WTC11 (cell line): ENCODE data around the gene APOL2. TPM values are rescaled to one million over a fixed set of nuclear protein-coding genes. Genes with fewer than 3 reads are reported as not detected.
"Not testable (repeated sequence)": the region's sequence is repeated elsewhere in the genome, so short reads cannot be mapped to it uniquely, and the experiment has no call there.

ENCODE experiments used
- ATAC-seq: fragments of 200-7000 bp; cut with Tn5 transposase; 2 replicates; pipeline ENCODE4 v1.10.0; 2021; ENCODE audit warnings: mild to moderate bottlenecking, moderate library complexity
- CTCF ChIA-PET: fragments of 300-600 bp; sonication (Branson Sonifier 250); formaldehyde crosslinking; loops from one replicate; lab custom pipeline; 2021; ENCODE audit warnings: antibody characterized with exemption; lab: Charles Lee
- POLR2A ChIA-PET: fragments of 350-600 bp; sonication (Branson Sonifier 250); formaldehyde crosslinking; loops from one replicate; lab custom pipeline; 2021; ENCODE audit warnings: antibody characterized with exemption; lab: Charles Lee
- DNase-seq: peaks from one replicate; pipeline ENCODE4 v3.0.0; 2021; ENCODE audit warnings: low spot score
- H3K27ac Mint-ChIP-seq: 2 replicates; pipeline ENCODE4 v1.8.0; 2021; ENCODE audit warnings: mixed read lengths
- H3K27me3 Mint-ChIP-seq: 2 replicates; pipeline ENCODE4 v1.8.0; 2021; ENCODE audit warnings: low read depth, mild to moderate bottlenecking, moderate library complexity, mixed read lengths
- H3K36me3 Mint-ChIP-seq: 2 replicates; pipeline ENCODE4 v1.8.0; 2021; ENCODE audit warnings: mixed read lengths
- H3K4me1 Mint-ChIP-seq: 2 replicates; pipeline ENCODE4 v1.8.0; 2022; ENCODE audit warnings: mixed read lengths
- H3K4me3 Mint-ChIP-seq: 2 replicates; pipeline ENCODE4 v1.8.0; 2021; ENCODE audit warnings: mild to moderate bottlenecking, moderate library complexity, mixed read lengths
- H3K9me3 Mint-ChIP-seq: 2 replicates; pipeline ENCODE4 v1.8.0; 2021; ENCODE audit warnings: mixed read lengths
- CREM ChIP-seq: sonication (generic); formaldehyde crosslinking; IDR thresholded peaks from 2 replicates; pipeline ENCODE4 v1.8.1; 2022; ENCODE audit warnings: mild to moderate bottlenecking, missing genetic modification reagents, moderate library complexity
- ELF4 ChIP-seq: sonication (generic); formaldehyde crosslinking; IDR thresholded peaks from 2 replicates; pipeline ENCODE4 v1.8.1; 2022; ENCODE audit warnings: low read depth, mild to moderate bottlenecking, moderate library complexity, missing genetic modification reagents
- FOXJ3 ChIP-seq: sonication (generic); formaldehyde crosslinking; IDR thresholded peaks from 2 replicates; pipeline ENCODE4 v1.9.0; 2021; ENCODE audit warnings: missing genetic modification reagents, mild to moderate bottlenecking, borderline replicate concordance
- FOXP1 ChIP-seq: sonication (generic); formaldehyde crosslinking; IDR thresholded peaks from 2 replicates; pipeline ENCODE4 v1.8.0; 2022; ENCODE audit warnings: missing genetic modification reagents, mild to moderate bottlenecking, moderate library complexity, borderline replicate concordance
- GRHL2 ChIP-seq: fragments of 250-450 bp; sonication (Bioruptor Pico); IDR thresholded peaks from 2 replicates; pipeline ENCODE4 v1.8.0; 2022; ENCODE audit warnings: mild to moderate bottlenecking, moderate library complexity; ENCODE audit not compliant: insufficient replicate concordance, severe bottlenecking
- IRF2 ChIP-seq: sonication (generic); formaldehyde crosslinking; IDR thresholded peaks from 2 replicates; pipeline ENCODE4 v1.8.0; 2022; ENCODE audit warnings: low read depth, missing genetic modification reagents, borderline replicate concordance
- MYBL2 ChIP-seq: sonication (generic); formaldehyde crosslinking; IDR thresholded peaks from 2 replicates; pipeline ENCODE4 v1.8.1; 2023; ENCODE audit warnings: mild to moderate bottlenecking, moderate library complexity, missing genetic modification reagents
- NR2C2 ChIP-seq: sonication (generic); formaldehyde crosslinking; IDR thresholded peaks from 2 replicates; pipeline ENCODE4 v1.8.0; 2022; ENCODE audit warnings: mild to moderate bottlenecking, missing genetic modification reagents
- NR3C1 ChIP-seq: sonication (generic); formaldehyde crosslinking; conservative IDR thresholded peaks from 2 replicates; pipeline ENCODE4 v1.8.1; 2023; ENCODE audit warnings: low read depth, mild to moderate bottlenecking, missing genetic modification reagents
- RORB ChIP-seq: fragments of 250-450 bp; sonication (Bioruptor Pico); IDR thresholded peaks from 2 replicates; pipeline ENCODE4 v1.9.0; 2021; ENCODE audit warnings: mild to moderate bottlenecking
- SOX15 ChIP-seq: fragments of 250-450 bp; sonication (Bioruptor Pico); IDR thresholded peaks from 2 replicates; pipeline ENCODE4 v1.9.0; 2021; ENCODE audit warnings: mild to moderate bottlenecking
- TEAD1 ChIP-seq: sonication (generic); formaldehyde crosslinking; IDR thresholded peaks from 2 replicates; pipeline ENCODE4 v1.8.0; 2022; ENCODE audit warnings: mild to moderate bottlenecking, missing genetic modification reagents
- ZNF232 ChIP-seq: sonication (generic); formaldehyde crosslinking; IDR thresholded peaks from 2 replicates; pipeline ENCODE4 v1.8.0; 2022; ENCODE audit warnings: mild to moderate bottlenecking, missing genetic modification reagents
- ZNF263 ChIP-seq: sonication (generic); formaldehyde crosslinking; IDR thresholded peaks from 2 replicates; pipeline ENCODE4 v1.8.1; 2022; ENCODE audit warnings: low read depth, mild to moderate bottlenecking, moderate library complexity, missing genetic modification reagents
- ZNF671 ChIP-seq: fragments of 250-450 bp; sonication (Bioruptor Pico); IDR thresholded peaks from 2 replicates; pipeline ENCODE4 v1.8.0; 2021; ENCODE audit warnings: mild to moderate bottlenecking
- total RNA-seq: library from RNA; stranded (reverse); gene quantifications from 3 replicates; pipeline ENCODE4 v1.2.3, GENCODE V29; 2021
- TF ChIP-seq, protein P1 (sequence below): sonication (generic); formaldehyde crosslinking; IDR thresholded peaks from 2 replicates; pipeline ENCODE4 v1.8.1; 2022; ENCODE audit warnings: mild to moderate bottlenecking, missing genetic modification reagents, moderate library complexity, borderline replicate concordance
- TF ChIP-seq, protein P2 (sequence below): sonication (generic); formaldehyde crosslinking; IDR thresholded peaks from 2 replicates; pipeline ENCODE4 v1.8.1; 2022; ENCODE audit warnings: missing genetic modification reagents, borderline replicate concordance
- TF ChIP-seq, protein P3 (sequence below): sonication (generic); formaldehyde crosslinking; IDR thresholded peaks from 2 replicates; pipeline ENCODE4 v1.8.1; 2023; ENCODE audit warnings: mild to moderate bottlenecking, missing genetic modification reagents, moderate library complexity

APOL2 gene
- total RNA-seq, 1 experiment from 2014 or later = 11.2 TPM

DNA sequence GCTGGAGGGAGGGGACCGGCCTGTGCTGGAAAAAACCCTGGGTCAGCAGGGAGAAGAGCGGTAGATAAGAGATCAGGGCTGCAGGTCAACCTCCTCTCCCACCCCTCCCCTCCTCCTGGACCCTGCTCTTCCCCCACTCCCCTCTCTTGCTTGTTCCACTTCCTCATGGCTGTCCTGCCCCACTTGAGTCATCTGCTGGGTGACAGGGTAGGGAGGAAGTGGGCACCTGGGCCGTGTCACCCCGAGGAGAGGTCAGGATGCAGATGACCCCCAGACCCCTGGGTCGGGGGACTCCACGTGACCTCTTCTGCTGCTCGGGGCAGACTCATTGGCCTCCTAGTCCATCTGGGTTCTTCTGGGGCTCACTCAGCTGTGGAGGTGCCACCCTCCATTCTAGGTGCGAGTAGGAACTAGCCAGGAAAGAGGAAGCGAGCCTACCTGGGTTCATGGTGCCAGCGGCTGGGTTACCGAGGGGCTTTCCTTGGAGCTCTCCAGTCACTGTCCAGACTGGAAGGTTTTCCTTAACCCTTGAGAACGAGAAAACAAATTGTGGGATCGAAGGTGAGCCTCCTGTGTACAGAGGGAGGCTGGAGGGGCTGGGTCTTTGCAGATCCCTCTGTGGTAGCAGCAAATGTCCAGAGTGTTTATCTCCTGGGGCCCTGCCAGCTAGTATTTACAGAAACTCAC, 6.5 kb downstream of the APOL2 start (continued):
- TF ChIP-seq MYBL2 (no peak), CREM (CRISPR knock-in tag) (no peak), TEAD1 (CRISPR knock-in tag) (no peak)

DNA sequence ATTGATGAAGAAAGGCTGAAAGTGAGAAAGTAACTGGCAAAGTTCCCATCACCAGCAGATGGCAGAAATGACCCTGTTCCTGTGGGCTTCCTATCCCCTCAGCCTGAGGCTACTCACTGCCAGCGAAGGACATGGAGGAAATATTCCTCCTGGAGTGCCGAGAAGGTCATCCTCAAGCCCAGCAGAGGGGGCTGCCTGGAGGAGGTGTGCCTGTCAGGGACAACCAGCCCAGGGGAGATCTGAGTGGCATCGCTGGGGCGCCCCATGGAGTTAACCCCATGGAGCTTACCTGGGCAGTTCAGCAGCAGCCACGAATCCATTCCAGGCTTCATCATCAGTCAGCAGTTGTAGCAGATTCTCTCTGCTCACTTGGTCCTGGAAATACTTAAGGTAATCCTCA, 8.3 kb downstream of the APOL2 start:
- H3K27ac Mint-ChIP-seq, H3K4me3 Mint-ChIP-seq, H3K9me3 Mint-ChIP-seq, POLR2A ChIA-PET, H3K4me1 Mint-ChIP-seq, H3K27me3 Mint-ChIP-seq: not testable (repeated sequence)
- peaks cover 18% of the 10 kb centered on the region for H3K36me3 Mint-ChIP-seq
- DNase-seq = peak; percentile 49
- CTCF ChIA-PET = interaction anchor here (0.7 to 1.6 kb wide), 6 partner anchors 9 to 256 kb away, joined by 3 to 10 read pairs (median 4); partner anchors contain the start of gene APOL2
- ATAC-seq = peak; percentile 97

DNA sequence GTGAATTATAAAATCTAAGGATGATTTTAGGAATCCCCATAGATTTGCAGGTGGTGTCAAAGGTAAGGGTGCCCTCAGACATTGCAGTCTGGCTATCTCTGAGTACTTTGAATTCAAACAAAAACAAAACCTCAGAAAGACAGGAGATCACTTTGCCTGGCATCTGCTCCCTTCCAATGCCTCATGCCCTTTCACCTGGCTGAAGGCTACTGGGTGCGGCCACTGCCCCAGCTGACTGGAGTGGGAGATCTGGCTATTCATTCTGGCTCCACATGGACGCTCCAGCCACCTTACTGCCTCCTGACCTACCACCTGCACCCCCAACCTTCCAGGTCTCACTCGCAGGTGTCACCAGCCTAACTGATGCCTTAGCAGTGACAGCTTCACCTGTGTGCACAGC, 9.7 kb downstream of the APOL2 start:
- POLR2A ChIA-PET, H3K4me3 Mint-ChIP-seq, H3K27me3 Mint-ChIP-seq, CTCF ChIA-PET, H3K9me3 Mint-ChIP-seq, DNase-seq, ATAC-seq, H3K4me1 Mint-ChIP-seq: not testable (repeated sequence)
- H3K27ac Mint-ChIP-seq = peak overlapping the region; percentile 10; the same call in 1 of the 2 replicates
- peaks cover 14% of the 10 kb centered on the region for H3K36me3 Mint-ChIP-seq

DNA sequence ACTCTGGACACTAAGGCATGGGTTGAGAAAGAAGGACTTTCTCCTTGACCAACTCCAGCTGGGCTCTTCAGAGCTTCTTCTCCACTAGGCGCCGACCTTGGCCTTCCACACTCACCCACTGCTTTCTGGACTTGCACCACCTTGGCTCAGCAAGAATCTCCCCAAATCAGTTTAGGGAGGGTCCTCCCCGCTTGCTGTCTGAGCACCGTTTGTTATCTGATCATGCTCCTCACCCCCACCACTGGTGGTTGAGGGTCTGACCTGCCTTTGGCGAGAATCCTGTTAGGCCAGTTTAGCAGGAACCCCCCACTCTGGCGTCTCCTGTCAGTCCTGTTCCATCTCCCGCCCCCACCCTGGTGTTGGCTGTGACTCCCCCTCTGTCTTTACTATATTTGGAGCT, 10.4 kb downstream of the APOL2 start:
- DNase-seq (no peak), ATAC-seq (no peak)
- Mint-ChIP-seq H3K27me3 (no peaks in the 10 kb centered on the region; the same call in 1 of the 2 replicates), H3K36me3 (peaks cover 14% of the 10 kb centered on the region), H3K4me3 (no peak overlapping the region), H3K4me1 (peaks cover 9% of the 10 kb centered on the region)
- POLR2A ChIA-PET = no interaction called here
- TF ChIP-seq FOXJ3 (CRISPR knock-in tag) (no peak), NR3C1 (no peak), FOXP1 (CRISPR knock-in tag) (no peak), MYBL2 (no peak), ZNF671 (no peak), RORB (CRISPR knock-in tag) (no peak), ZNF263 (no peak), ELF4 (no peak), NR2C2 (CRISPR knock-in tag) (no peak), IRF2 (no peak), ZNF232 (no peak), SOX15 (CRISPR knock-in tag) (no peak), GRHL2 (CRISPR knock-in tag) (no peak)
- TF ChIP-seq, protein P1, sequence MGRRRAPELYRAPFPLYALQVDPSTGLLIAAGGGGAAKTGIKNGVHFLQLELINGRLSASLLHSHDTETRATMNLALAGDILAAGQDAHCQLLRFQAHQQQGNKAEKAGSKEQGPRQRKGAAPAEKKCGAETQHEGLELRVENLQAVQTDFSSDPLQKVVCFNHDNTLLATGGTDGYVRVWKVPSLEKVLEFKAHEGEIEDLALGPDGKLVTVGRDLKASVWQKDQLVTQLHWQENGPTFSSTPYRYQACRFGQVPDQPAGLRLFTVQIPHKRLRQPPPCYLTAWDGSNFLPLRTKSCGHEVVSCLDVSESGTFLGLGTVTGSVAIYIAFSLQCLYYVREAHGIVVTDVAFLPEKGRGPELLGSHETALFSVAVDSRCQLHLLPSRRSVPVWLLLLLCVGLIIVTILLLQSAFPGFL (CRISPR knock-in tag) = no peak
- TF ChIP-seq, protein P2, sequence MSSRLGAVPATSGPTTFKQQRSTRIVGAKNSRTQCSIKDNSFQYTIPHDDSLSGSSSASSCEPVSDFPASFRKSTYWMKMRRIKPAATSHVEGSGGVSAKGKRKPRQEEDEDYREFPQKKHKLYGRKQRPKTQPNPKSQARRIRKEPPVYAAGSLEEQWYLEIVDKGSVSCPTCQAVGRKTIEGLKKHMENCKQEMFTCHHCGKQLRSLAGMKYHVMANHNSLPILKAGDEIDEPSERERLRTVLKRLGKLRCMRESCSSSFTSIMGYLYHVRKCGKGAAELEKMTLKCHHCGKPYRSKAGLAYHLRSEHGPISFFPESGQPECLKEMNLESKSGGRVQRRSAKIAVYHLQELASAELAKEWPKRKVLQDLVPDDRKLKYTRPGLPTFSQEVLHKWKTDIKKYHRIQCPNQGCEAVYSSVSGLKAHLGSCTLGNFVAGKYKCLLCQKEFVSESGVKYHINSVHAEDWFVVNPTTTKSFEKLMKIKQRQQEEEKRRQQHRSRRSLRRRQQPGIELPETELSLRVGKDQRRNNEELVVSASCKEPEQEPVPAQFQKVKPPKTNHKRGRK = no peak
- TF ChIP-seq, protein P3, sequence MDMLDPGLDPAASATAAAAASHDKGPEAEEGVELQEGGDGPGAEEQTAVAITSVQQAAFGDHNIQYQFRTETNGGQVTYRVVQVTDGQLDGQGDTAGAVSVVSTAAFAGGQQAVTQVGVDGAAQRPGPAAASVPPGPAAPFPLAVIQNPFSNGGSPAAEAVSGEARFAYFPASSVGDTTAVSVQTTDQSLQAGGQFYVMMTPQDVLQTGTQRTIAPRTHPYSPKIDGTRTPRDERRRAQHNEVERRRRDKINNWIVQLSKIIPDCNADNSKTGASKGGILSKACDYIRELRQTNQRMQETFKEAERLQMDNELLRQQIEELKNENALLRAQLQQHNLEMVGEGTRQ (CRISPR knock-in tag) = no peak
- TF ChIP-seq, all 79 proteins: peak for 0
- CTCF ChIA-PET = interaction anchor here (2.1 kb wide), 1 partner anchor 10 kb away, joined by 11 read pairs; the partner anchor contains the start of gene APOL2
- no peaks in the 10 kb centered on the region for H3K9me3 Mint-ChIP-seq
- H3K27ac Mint-ChIP-seq = no peak overlapping the region; the same call in 1 of the 2 replicates

DNA sequence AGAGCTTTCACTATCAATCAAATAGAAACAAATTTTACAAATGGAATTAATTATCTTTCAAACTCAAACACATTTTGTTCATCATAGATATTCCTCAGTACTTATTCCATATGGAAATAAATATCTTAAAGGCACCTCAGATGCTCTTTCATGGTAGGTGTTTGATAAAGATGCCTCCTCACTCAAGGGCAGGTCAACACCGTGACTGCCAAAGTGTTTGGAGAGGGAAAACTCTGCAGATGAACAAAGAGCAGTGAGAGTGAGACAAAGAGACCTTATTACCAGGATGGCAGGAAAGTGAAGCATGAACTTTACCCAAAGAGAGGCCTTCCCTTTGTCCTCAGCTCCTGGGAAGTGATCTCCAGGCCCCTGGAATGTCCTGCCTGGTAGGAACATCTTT, 11.0 kb downstream of the APOL2 start:
- POLR2A ChIA-PET, H3K9me3 Mint-ChIP-seq, ATAC-seq, H3K4me1 Mint-ChIP-seq, H3K27me3 Mint-ChIP-seq, H3K4me3 Mint-ChIP-seq, H3K27ac Mint-ChIP-seq, DNase-seq: not testable (repeated sequence)
- H3K36me3 Mint-ChIP-seq = peaks cover 14% of the 10 kb centered on the region
- CTCF ChIA-PET = interaction anchor here (0.6 to 2.1 kb wide), 2 partner anchors 11 to 169 kb away, joined by 5 to 11 read pairs; partner anchors contain the start of gene APOL2
